Hematopoietic multipotent progenitor cell (in vitro differentiated cells): Measurements from ENCODE around the gene ADNP2. TPM values are rescaled to one million over a fixed set of nuclear protein-coding genes. Genes with fewer than 3 reads are reported as not detected.

Experiments
- DNase-seq, 3 donors: peaks; one replicate each; pipeline ENCODE4 v3.0.0-alpha.2; 2011 to 2015; ENCODE audit warnings: low read depth in 2 of 3, low spot score in 2 of 3
- total RNA-seq: library from RNA; depleted of rRNA; stranded (reverse); fragments of >200 nt; gene quantifications from one replicate; pipeline ENCODE4 v1.2.3, GENCODE V29; 2012

Gene ADNP2
- total RNA-seq, 1 donor: 18.0 TPM

DNA sequence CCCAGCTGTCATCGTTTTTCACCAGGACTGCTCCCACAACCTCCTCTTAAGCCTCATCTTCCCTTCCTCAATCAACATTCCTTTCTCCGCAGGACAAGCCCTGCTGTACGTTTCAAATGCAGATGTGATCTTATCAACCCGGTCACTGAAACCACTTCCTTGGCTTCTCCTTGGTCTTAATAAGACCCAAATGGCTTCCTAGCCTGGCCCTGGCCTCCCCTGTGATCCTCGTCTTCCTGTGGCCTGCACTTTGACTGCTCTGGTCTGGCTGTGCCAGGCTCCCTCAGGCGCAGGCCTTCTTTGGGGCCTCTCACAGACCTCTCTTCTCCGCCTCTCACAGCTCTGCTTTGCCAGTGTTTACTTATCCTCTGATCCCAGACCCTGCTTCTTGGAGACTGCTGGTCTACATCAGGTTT, 4.7 kb upstream of the ADNP2 start:
- no peak for DNase-seq

DNA sequence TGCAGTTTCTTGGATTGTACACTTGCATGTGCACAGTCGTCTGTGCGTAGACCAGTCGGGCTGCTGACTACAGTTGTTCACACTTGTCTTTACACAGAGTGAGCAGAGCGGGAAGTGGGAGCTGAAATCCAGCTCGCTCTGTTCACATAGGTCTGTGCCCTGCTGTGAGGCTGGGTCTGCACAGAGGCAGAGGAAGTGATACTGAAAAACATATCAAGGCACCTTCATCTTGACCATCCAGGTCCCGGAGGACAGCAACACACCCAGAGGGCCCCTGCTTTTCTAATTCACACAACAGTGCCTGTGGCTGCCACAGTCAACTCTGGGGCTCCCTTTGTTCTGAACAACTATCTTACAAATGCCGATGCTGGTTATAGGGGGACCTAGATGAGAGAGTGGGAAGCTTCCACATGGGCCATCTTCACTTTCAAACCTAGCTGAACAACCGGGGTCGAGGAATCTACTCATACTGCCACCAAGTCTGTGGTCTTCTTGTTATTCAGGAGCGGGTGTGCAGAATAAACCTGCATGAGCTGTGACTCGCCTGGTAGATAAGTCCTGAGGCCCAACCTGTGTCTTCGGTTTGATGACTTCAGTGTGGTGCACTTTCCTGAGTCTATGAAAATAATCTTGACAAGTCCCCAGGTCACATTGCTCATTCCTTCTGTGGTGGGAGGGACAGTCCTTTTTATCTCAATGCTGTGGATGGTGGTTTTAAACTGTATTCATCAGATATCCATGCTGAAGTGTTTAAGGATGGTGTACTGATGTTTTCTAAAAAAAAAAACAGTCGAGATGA, 3.5 kb upstream of the ADNP2 start:
- no peak for DNase-seq

DNA sequence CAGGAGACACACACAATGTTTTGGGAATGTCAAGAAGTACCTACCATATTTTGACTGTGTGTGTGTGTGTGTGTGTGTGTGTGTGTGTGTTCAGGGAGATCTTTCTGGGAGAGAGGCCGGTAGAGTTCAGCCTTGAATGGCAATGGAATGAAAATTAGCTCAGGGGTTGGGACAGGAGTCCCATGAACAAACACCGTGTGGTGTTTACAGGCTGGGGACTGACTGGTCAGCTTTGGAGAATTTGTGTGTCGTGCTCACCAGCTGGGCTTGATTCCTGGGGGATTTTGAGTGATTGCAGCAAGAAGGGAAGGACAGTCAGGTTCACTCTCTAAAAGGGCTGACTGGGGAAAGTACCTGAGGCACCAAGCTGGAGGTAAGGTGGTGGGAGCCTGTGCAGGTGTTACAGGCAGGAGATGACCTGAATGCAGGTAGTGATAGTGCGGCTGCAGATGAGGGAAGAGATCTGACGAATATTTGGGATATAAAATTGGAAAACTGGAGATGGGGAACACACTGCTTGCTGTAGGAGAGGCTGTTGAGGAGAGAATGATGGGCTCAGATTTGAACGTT, 2.5 kb upstream of the ADNP2 start:
- DNase-seq: no peak

DNA sequence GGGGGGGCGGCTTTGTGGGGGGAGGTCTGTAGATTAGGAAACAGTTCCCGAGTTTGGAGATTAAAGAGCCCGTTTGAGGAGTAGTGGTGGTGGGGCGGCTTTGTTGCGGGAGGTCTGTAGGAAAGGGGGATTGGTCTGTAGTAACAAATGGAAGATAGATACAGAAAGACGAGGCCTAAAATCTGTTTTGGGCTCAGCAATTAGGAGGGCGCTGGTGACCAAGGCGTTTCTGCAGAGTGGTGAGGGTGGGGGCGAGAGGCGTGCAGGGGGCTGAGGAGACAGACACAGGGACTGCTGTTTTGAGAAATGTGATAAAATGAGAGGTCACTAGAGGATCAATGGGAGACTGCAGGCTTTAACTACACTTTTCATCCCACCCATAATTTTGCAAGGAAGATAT, 1.6 kb upstream of the ADNP2 start:
- no peak for DNase-seq

DNA sequence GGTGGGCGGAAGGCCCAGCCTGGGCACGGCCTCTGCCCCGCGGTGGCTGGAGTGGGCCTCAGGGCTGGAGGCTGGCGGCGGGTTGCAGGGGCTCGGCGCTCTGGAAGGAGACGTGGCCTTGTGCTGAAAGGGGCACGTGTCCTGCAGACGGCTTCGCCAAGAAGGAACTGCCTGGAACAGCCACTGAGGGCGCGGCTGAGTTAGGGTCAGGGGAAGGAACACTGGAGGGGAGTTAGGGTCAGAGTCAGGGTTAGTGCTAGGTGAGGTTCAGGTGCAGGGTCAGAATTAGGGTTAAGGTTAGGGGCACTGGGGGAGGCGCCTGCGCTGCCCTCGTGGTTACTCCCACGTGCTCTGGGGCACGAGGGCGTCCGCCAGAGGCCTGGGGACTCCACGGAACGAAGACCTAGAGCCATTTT, 933 bp upstream of the ADNP2 start:
- no peak for DNase-seq

DNA sequence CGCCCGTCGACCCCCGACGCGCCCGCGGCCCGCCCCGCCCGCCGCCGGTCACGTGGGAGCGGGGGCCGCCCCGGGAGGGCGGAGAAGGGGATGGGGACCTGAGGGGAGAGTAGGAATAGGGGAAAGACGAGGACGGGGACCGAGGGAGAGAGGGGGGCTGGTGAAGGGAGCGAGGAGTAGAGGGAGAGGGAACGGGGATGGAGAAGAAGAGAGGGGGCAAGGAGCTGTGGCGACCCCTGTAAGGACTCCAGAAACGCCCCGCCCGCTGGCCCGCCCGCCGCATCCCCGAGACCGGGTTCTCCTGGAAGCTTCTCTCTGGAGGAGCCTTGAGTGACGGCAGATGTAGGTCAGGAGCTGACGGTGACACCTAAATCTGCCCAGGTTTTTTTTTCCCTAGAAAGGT, 615 bp downstream of the ADNP2 start:
- DNase-seq: no peak

DNA sequence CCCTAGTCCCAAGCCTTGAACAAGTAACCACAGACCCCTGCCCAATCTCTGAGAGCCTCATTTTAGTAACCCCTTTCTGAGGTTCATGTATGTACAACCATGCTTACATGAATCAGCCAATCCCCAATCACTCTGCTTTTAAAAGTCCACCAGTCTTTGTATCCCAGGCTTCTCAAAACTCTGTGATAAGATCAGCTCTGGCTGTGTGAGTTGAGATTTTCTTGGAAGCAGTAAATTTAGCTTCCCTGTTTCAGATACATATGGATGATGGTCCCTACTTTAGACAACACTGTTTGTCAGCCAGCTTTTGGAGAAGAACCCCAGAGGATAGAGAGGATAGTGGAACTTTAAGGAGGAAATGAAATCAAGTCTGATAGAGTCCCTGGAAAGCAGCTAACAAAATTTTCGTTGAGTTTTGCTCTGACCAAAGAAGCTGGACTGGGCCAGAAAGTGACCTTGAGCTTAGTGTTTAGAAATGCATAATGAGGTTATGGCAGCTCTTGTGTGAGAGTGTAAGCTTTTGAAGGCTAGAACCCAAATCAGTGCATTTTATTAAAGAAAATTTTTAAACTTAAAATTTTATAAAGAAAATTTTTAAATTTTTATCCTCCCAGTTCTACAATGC, 3.7 kb downstream of the ADNP2 start:
- no peak for DNase-seq

DNA sequence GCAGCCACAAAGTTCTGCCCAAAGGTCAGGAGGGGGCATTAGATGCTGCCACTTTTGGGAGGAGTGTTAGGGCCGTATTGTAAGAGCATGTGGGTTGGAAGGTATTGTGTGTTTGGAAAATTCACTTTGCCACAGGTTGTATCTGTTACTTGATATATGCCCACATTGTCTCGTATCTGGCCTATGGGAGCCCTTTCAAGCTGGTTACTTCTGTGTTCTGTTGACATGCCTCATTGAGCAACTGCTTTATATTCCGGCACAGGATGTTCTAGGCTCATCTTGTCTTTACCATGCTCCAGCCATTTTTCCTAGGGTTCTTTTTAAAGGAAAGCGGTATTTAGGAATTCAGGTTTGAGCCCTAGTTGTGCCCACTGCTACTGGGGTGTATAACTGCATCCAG, 6.0 kb downstream of the ADNP2 start:
- DNase-seq: no peak

DNA sequence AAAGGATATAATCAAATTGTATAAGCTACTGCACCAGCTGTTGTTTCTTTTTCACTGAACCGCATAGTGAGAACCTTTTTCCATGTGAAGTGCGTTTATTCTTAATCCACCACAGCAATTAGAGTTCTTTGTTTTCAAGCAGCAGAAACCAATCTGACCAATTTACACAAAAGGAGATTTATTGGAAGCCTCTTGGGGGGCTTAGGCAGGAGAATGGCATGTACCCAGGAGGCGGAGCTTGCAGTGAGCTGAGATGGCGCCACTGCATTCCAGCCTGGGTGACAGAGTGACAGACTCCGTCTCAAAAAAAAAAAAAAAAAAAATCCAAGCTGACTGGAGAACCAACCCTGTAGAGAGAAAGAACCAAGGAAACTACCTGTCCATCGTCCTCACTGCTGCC, 10.0 kb downstream of the ADNP2 start:
- DNase-seq: no peak

DNA sequence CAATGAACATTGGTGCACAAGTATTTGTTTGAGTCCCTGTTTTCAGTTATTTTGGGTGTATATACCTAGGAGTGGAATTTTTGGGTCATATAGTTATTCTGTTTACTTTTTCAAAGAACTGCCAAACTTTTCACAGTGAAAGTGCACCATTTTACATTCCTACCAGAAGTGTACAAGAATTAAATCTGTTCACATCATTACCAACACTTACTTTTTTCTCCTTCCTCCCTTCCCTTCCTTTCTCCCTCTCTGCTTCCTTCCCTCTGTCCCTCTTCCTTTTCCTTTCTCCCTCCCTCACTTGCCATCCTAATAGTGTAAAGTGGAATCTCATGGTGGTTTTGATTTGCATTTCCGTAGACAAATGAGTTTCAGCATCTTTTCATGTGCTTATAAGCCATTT, 11.9 kb downstream of the ADNP2 start:
- no peak for DNase-seq

DNA sequence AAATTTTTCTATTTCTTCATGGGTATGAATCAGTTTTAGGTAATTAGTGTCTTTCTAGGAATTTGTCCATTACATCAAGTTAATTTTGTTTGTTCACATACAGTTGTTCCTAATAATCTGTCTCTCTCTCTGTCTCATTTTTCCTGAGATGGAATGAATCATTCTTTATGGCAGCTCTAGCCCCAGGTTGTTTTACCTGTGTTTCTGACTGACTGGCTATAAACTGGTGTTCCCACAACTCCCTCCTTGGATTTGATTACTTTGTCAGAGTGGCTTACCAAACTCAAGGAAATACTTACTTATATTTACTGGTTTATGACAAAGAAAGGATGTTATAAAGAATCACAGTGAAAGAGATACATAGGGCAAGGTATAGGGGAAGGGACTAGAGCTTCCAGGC, 15.1 kb downstream of the ADNP2 start:
- no peak for DNase-seq

DNA sequence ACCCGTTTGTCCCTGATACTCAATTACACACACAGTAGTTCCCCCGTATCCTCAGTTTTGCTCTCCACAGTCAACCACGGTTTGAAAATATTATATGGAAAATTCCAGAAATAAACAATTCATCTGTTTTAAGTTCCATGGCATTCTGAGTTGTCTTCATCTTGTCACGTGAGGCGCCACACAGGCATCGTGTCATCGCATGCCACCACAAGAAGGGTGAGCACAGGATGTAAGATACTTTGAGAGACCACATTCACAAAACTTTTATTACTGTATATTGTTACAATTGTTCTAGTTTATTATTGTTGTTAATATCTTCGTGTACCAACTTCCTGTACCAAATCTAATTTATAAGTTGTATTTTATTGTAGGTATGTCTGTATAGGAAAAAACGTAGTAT, 17.7 kb downstream of the ADNP2 start:
- no peak for DNase-seq

DNA sequence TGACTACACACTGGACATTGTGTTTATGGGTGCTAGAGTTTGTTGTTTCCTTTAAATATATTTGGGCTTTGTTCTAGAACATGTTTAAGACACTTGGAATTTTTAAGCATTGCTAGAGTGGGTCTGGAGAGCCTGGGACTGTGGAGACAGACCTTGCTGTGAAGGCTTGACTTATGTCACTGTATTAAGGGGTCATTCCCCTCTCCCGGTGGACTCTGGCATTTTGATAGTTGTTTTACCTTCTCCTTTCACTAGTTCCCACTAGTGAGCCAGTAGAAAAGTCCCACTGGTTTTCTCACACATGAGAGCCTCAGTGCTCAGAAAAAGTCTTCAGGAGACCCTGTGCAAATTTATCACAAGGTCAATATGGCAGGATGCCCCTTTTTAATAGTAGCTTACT, 18.6 kb downstream of the ADNP2 start:
- DNase-seq: no peak

DNA sequence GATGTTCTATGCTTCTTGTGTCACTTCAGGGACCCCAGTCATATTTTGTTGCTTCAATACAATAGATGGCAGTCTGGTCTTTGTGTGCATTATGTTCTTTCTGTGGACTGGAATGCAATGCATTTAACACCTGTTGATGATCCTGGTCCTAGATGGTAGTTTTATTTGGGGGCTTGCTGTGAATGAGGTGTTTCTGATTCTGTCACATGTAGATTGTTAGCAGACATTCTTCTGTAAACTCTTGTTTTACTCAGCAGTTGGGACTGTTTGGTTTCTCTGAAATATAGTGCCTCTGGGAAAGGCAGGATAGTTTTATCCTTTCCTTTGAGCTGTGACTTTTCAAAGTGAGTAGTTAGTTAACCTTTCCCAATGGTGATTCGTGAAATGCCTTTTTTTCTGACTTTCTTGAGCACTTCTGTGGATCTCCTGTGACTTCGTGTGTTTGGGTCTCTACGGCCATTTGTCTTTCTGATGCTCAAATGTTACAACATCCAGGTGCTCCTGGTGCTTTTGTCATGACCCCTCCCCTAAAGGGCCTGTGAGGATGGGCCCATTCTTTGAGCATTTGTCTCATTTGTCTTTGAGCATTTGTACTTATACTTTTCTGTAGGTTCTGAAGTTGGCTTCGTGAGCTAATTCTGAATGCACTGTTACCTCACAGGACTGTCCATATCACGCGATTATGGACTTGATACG, 20.8 kb downstream of the ADNP2 start:
- DNase-seq: no peak

DNA sequence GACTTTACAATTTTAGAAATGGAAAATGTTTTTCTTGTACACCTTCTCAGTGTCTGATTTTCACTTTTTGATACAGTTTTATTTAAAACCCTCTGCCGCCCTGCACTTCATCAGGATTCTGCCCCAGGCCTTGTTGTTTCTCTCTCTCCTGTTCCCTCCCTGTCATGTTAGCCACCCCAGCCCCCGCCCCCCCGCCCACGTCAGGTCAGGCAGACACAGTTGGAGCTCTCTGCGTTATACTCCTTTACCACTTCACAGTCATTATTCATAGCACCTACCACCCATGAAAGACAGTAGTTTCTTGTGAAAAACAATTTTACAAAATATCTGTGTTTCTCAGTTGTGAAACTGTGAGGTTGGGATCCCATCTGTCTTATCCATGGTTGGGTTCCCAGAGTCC, 21.5 kb downstream of the ADNP2 start:
- no peak for DNase-seq

DNA sequence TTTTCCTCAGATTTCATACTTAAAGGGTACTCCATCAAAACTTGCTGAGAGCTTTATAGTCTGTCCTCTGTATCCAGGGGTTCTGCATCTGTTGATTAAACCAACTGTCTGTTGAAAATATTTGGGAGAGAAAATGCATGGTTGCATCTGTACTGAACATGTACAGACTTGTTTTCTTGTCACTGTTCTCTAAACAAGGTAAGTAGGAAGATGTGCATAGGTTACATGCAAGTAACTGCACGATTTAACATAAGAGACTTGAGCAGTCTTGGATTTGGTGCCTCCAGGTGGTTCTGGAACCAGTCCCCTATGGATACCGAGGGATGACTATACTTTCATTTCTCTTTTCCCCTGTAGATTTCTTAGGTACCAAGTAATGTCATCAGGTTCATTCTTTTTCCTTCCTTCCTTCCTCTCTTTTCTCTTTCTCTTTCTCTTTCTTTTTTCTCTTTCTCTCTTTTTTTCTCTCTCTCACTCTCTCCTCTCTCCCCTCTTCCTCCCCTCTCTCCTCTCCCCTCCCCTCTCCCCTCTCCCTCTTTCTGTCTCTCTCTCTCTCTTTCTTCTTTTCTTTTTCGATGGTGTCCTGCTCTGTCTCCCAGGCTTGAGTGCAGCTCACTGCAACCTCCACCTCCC, 23.2 kb downstream of the ADNP2 start:
- DNase-seq: no peak

DNA sequence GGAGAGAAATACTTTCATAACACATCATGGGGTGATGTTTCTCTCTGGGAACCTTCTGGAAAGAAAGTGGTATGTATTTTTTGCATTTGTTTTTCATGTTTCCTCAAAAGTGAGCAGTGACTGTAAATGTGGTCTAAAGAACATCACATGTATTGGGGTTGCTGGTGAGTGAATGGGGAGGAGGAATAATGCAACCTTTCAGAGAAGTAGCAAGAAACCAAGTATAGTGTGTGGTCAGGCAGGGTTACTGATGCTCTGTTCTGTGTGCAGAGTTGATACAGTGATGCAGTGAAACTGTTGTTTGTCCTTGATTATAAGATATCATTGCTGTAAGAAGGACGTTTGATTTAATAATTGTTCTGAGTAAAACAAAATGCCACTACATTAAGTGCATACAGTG, 24.1 kb downstream of the ADNP2 start:
- no peak for DNase-seq

DNA sequence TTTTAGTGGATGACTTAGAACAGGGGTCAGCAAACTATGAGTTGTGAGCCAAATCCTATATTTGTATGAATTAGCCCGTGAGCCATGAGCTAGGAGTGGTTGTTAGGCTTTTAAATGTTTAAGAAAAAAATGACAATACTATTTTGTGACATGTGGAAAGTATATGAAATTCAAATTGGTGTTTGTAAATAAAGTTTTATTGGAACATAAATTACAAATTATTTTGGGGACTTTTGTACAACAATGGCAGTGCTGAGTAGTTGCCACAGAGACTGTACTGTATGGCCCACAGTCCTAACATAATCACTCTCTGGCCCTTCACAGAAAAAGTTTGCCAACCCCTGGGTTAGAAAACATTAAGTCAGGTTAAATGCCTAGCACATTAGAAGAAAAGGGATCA, 26.1 kb downstream of the ADNP2 start:
- DNase-seq: no peak

DNA sequence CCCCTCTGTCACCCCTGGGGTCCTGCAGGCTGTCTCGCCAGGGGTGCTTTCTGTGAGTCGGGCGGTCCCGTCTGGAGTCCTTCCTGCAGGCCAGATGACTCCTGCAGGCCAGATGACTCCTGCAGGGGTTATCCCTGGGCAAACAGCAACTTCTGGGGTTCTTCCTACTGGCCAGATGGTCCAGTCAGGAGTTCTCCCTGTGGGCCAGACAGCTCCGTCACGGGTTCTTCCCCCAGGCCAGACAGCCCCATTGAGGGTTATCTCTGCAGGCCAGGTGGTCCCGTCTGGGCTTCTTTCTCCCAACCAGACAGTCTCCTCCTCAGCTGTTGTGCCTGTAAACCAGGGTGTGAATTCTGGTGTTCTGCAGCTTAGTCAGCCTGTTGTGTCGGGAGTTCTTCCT, 27.6 kb downstream of the ADNP2 start:
- no peak for DNase-seq

DNA sequence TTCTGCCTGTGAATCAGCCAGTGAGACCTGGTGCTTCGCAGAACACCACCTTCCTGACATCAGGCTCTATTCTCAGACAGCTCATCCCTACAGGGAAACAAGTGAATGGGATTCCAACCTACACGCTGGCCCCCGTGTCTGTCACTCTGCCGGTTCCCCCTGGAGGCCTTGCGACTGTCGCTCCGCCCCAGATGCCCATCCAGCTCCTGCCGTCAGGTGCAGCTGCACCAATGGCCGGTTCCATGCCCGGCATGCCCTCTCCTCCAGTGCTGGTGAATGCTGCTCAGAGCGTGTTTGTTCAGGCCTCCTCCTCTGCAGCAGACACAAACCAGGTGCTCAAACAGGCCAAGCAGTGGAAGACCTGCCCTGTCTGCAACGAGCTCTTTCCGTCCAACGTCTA, 28.1 kb downstream of the ADNP2 start:
- DNase-seq: no peak

DNA sequence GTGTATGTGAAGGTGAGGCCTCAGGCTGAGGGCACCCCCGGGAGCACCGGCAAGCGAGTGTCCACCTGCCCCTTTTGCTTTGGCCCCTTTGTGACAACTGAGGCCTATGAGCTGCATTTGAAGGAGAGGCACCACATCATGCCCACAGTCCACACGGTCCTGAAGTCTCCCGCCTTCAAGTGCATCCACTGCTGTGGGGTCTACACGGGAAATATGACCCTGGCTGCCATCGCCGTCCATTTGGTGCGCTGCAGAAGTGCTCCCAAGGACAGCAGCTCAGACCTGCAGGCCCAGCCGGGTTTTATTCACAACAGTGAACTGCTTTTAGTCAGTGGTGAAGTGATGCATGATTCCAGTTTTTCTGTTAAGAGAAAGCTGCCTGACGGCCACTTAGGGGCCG, 28.9 kb downstream of the ADNP2 start:
- DNase-seq: no peak
